ENCODE results near the gene BUB1B.

BUB1B gene

GRCh38 chr15:40241269-40242212 is 80.7 kb downstream of the BUB1B start:
- DNase-seq, result no peak

- DNase-seq, result no peak
Measured at GRCh38 chr15:40242213-40242599, 81.3 kb downstream of the BUB1B start.

- DNase-seq, result no peak
Measured at GRCh38 chr15:40242601-40243000, 81.7 kb downstream of the BUB1B start.

GRCh38 chr15:40243126-40243810 is 82.4 kb downstream of the BUB1B start:
- DNase-seq, result no peak

GRCh38 chr15:40244961-40245523 is 84.2 kb downstream of the BUB1B start:
- no peak for DNase-seq

- no peak for DNase-seq
Measured at GRCh38 chr15:40245666-40246450, 85.0 kb downstream of the BUB1B start.

- DNase-seq, result no peak
Measured at GRCh38 chr15:40246496-40247280, 85.8 kb downstream of the BUB1B start.

- DNase-seq, result no peak
Measured at GRCh38 chr15:40247406-40247971, 86.6 kb downstream of the BUB1B start.

GRCh38 chr15:40248006-40248783 is 87.3 kb downstream of the BUB1B start:
- DNase-seq, result no peak

GRCh38 chr15:40249477-40250303 is 88.8 kb downstream of the BUB1B start:
- no peak for DNase-seq

- no peak for DNase-seq
Measured at GRCh38 chr15:40250304-40250656, 89.4 kb downstream of the BUB1B start.

GRCh38 chr15:40250771-40251483 is 90.1 kb downstream of the BUB1B start:
- DNase-seq, result no peak

GRCh38 chr15:40251486-40252140 is 90.7 kb downstream of the BUB1B start:
- DNase-seq, result no peak

GRCh38 chr15:40252141-40252437 is 91.2 kb downstream of the BUB1B start:
- DNase-seq, result no peak

GRCh38 chr15:40252438-40253166 is 91.7 kb downstream of the BUB1B start:
- no peak for DNase-seq

- no peak for DNase-seq
Measured at GRCh38 chr15:40253167-40253790, 92.4 kb downstream of the BUB1B start.

GRCh38 chr15:40254452-40254851 is 93.6 kb downstream of the BUB1B start:
- DNase-seq, result no peak

GRCh38 chr15:40255033-40255432 is 94.2 kb downstream of the BUB1B start:
- DNase-seq, result no peak
